SK-N-SH (cell line): ENCODE results near the gene SLC47A1. TPM values are rescaled to one million over a fixed set of nuclear protein-coding genes. Genes with fewer than 3 reads are reported as not detected.

Source experiments
- CTCF ChIA-PET: fragments of 300-600, 350-600 bp; formaldehyde crosslinking; extraction: SDS; loops from one replicate; lab custom pipeline; 2021; lab: Yijun Ruan, JAX
- POLR2A ChIA-PET: fragments of 350-600 bp; sonication (Branson Sonifier 250); formaldehyde crosslinking; extraction: SDS; loops from one replicate; lab custom pipeline; 2020; ENCODE audit warnings: antibody characterized with exemption, inconsistent platforms; lab: Yijun Ruan, JAX
- DNase-seq: peaks from one replicate; pipeline ENCODE4 v3.0.0; 2012
- H2AFZ ChIP-seq: fragments of 200-600 bp; sonication (generic); 2 replicates; pipeline ENCODE4 v1.8.1; 2016; ENCODE audit warnings: antibody characterized with exemption, mild to moderate bottlenecking, low read depth
- H3F3A ChIP-seq: fragments of 200-600 bp; sonication (generic); replicated peaks from 2 replicates; pipeline ENCODE3; 2016; ENCODE audit warnings: antibody characterized with exemption, mild to moderate bottlenecking; ENCODE audit not compliant: insufficient read depth
- H3K27ac ChIP-seq, 2 experiments: fragments of 200-500 bp in 1 of 2; fragments of 200-600 bp in 1 of 2; sonication (Bioruptor generic) in 1 of 2; sonication (generic), shearing (Covaris generic) in 1 of 2; 2 replicates each; pipeline versions ENCODE4 v1.5.1 to v1.6.1; 2014 to 2016; ENCODE audit warnings: low read depth in 2 of 2, inconsistent platforms in 1 of 2, low read length in 1 of 2, mild to moderate bottlenecking in 1 of 2, mixed read lengths in 1 of 2
- H3K27me3 ChIP-seq: fragments of 200-600 bp; sonication (generic), shearing (Covaris generic); 2 replicates; pipeline ENCODE4 v1.6.1; 2016; ENCODE audit warnings: mixed run types; ENCODE audit not compliant: insufficient read depth
- H3K36me3 ChIP-seq, 2 experiments: fragments of 200-500 bp in 1 of 2; fragments of 200-600 bp in 1 of 2; sonication (Bioruptor generic) in 1 of 2; sonication (generic) in 1 of 2; replicated peaks in 1 of 2; 2 replicates each; pipeline versions ENCODE3 to v1.5.1; 2014 to 2016; ENCODE audit warnings: low read length in 1 of 2, mild to moderate bottlenecking in 1 of 2; ENCODE audit not compliant: insufficient read depth in 2 of 2, control insufficient read depth in 1 of 2
- H3K4me1 ChIP-seq, 2 experiments: fragments of 200-500 bp in 1 of 2; fragments of 200-600 bp in 1 of 2; sonication (Bioruptor generic) in 1 of 2; sonication (generic), shearing (Covaris generic) in 1 of 2; 2 replicates each; pipeline versions ENCODE4 v1.5.1 to v1.6.1; 2014 to 2016; ENCODE audit warnings: low read depth in 1 of 2, low read length in 1 of 2, mixed run types in 1 of 2; ENCODE audit not compliant: insufficient read depth in 2 of 2, control insufficient read depth in 1 of 2
- H3K4me2 ChIP-seq: fragments of 200-600 bp; sonication (generic), shearing (Covaris generic); 2 replicates; pipeline ENCODE4 v1.6.1; 2017; ENCODE audit warnings: mixed run types
- H3K4me3 ChIP-seq, 2 experiments: fragments of 200-500 bp in 1 of 2; fragments of 200-600 bp in 1 of 2; sonication (Bioruptor generic) in 1 of 2; sonication (generic), shearing (Covaris generic) in 1 of 2; 2 replicates each; pipeline versions ENCODE4 v1.5.1 to v1.8.1; 2014 to 2016; ENCODE audit warnings: low read depth in 2 of 2, inconsistent platforms in 1 of 2, low read length in 1 of 2, mild to moderate bottlenecking in 1 of 2, mixed read lengths in 1 of 2, moderate library complexity in 1 of 2
- H3K79me2 ChIP-seq: fragments of 200-600 bp; sonication (generic); 2 replicates; pipeline ENCODE4 v1.8.1; 2017; ENCODE audit warnings: mild to moderate bottlenecking; ENCODE audit not compliant: insufficient read depth
- H3K9ac ChIP-seq: fragments of 200-600 bp; sonication (generic); 2 replicates; pipeline ENCODE4 v1.6.1; 2017; ENCODE audit warnings: mixed run types
- H3K9me2 ChIP-seq: fragments of 200-600 bp; sonication (generic); 2 replicates; pipeline ENCODE4 v1.6.1; 2017; ENCODE audit warnings: mixed run types
- H3K9me3 ChIP-seq: fragments of 200-600 bp; sonication (generic); 2 replicates; pipeline ENCODE4 v1.6.1; 2017; ENCODE audit warnings: mixed run types, mild to moderate bottlenecking, moderate library complexity
- H4K20me1 ChIP-seq: fragments of 200-600 bp; sonication (generic); 2 replicates; pipeline ENCODE4 v1.6.1; 2017; ENCODE audit warnings: mild to moderate bottlenecking, mixed run types; ENCODE audit not compliant: insufficient read depth
- CHD2 ChIP-seq: fragments of 150-350 bp; IDR thresholded peaks from 2 replicates; pipeline ENCODE4 v1.6.1; 2018; ENCODE audit warnings: low read length; ENCODE audit not compliant: partially characterized antibody
- EP300 ChIP-seq, 2 experiments: IDR thresholded peaks; 2 replicates each; pipeline versions ENCODE4 v1.4.0 to v1.6.1; 2012; ENCODE audit warnings: borderline replicate concordance in 1 of 2, low read depth in 1 of 2, low read length in 1 of 2
- FOSL2 ChIP-seq: IDR thresholded peaks from 2 replicates; pipeline ENCODE4 v1.4.0; 2012; ENCODE audit warnings: low read depth, mild to moderate bottlenecking, moderate library complexity, borderline replicate concordance
- FOXM1 ChIP-seq: IDR thresholded peaks from 2 replicates; pipeline ENCODE4 v1.4.0; 2012; ENCODE audit warnings: low read depth, mild to moderate bottlenecking
- GATA2 ChIP-seq: sonication (generic); formaldehyde crosslinking; IDR thresholded peaks from 2 replicates; pipeline ENCODE4 v1.5.0; 2020; ENCODE audit warnings: mild to moderate bottlenecking, missing genetic modification reagents
- JUND ChIP-seq: IDR thresholded peaks from 2 replicates; pipeline ENCODE4 v1.4.0; 2012
- MEF2A ChIP-seq: IDR thresholded peaks from 2 replicates; pipeline ENCODE4 v1.4.0; 2012; ENCODE audit warnings: low read depth, borderline replicate concordance
- NFIC ChIP-seq: IDR thresholded peaks from 2 replicates; pipeline ENCODE4 v1.4.0; 2012; ENCODE audit warnings: borderline replicate concordance
- RAD21 ChIP-seq: IDR thresholded peaks from 2 replicates; pipeline ENCODE4 v1.6.1; 2012; ENCODE audit warnings: mild to moderate bottlenecking, low read length
- RCOR1 ChIP-seq: fragments of 150-350 bp; IDR thresholded peaks from 2 replicates; pipeline ENCODE4 v1.6.1; 2017; ENCODE audit warnings: antibody characterized with exemption, low read length
- YY1 ChIP-seq: IDR thresholded peaks from 2 replicates; pipeline ENCODE4 v1.4.0; 2012; ENCODE audit warnings: low read depth, mild to moderate bottlenecking
- WGBS: methylation state at CpG from one replicate; pipeline ENCODE4 v1.1.6; 2017; ENCODE audit warnings: low lambda C conversion rate; 5-methylcytosine and 5-hydroxymethylcytosine counted together
- polyA plus RNA-seq, 3 experiments: library from polyadenylated mRNA; depleted of rRNA; stranded (reverse); fragments of >200 nt; gene quantifications; 2 replicates each; pipeline ENCODE4 v1.2.3, GENCODE V29; 2012
- TF ChIP-seq, protein P1 (sequence below): IDR thresholded peaks from 2 replicates; pipeline ENCODE4; 2012
- TF ChIP-seq, protein P2 (sequence below): fragments of 150-350 bp; IDR thresholded peaks from 2 replicates; pipeline ENCODE4 v1.6.1; 2016; ENCODE audit warnings: mild to moderate bottlenecking, low read depth, low read length

The SLC47A1 gene
- polyA plus RNA-seq, 1 of the 3 experiments (the other 2 are of a cell fraction), result 3.5 TPM

DNA sequence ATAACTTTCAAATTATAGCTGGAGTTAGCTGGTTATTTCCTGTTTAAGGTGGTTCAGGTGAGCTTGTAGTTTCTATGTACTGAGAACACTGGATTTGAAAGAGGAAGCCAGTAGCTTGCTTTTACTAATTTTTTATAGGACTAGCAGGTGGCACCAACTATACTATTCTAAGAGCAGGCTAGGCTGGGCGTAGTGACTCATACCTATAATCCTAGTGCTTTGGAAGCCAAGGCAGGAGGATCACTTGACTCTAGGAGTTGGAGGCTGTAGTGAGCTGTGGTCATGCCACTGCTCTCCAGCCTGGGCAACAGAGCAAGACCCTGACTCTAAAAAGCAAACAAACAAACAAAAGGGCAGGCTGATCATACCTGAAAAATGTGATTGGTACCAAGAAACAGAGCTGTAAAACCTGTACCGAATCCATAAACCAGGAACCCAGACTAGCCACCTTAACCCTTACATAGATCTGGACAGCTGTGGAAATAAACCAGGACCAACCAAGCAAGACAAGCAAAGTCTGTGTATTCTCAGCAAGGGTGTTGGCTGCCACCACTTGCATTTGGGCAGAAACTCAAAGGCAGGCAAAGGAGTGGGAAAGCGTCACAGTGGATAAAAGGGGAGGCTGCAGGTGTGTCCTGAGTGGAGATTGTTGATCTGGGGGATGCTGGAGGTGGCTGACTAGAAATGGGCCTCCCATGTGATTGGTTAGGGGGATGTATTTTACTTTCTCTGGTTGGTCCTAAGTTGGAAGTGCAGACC, 36.3 kb downstream of the SLC47A1 start:
- H3K4me1 ChIP-seq, result no peaks in the 10 kb centered on the region; a peak in 1 of 4 replicates
- H3K79me2 ChIP-seq, result no peaks in the 10 kb centered on the region
- H3K9me2 ChIP-seq, result no peaks in the 10 kb centered on the region
- TF ChIP-seq FOSL2, result no peak
- TF ChIP-seq NFIC, result no peak
- TF ChIP-seq, protein P1, sequence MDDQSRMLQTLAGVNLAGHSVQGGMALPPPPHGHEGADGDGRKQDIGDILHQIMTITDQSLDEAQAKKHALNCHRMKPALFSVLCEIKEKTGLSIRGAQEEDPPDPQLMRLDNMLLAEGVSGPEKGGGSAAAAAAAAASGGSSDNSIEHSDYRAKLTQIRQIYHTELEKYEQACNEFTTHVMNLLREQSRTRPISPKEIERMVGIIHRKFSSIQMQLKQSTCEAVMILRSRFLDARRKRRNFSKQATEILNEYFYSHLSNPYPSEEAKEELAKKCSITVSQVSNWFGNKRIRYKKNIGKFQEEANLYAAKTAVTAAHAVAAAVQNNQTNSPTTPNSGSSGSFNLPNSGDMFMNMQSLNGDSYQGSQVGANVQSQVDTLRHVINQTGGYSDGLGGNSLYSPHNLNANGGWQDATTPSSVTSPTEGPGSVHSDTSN, result no peak
- TF ChIP-seq, all 33 proteins: peak for 0
- no peak for DNase-seq
- POLR2A ChIA-PET, result no interaction called here
- H4K20me1 ChIP-seq, result no peaks in the 10 kb centered on the region
- no peak overlapping the region for H3K4me3 ChIP-seq
- H3K36me3 ChIP-seq, result no peaks in the 10 kb centered on the region
- H3K27ac ChIP-seq, result no peak overlapping the region
- CTCF ChIA-PET, result interaction anchor here (0.9 to 1.4 kb wide), 4 partner anchors 9 to 193 kb away, joined by 3 to 4 read pairs (median 3); no protein-coding TSS in a partner anchor
- 98% methylated on average over 3 of the region's 3 CpGs for WGBS
- H3K4me2 ChIP-seq, result no peak overlapping the region
- H3K9me3 ChIP-seq, result no peaks in the 10 kb centered on the region
- no peak overlapping the region for H2AFZ ChIP-seq
- H3K9ac ChIP-seq, result no peak overlapping the region
- no peaks in the 10 kb centered on the region for H3F3A ChIP-seq
- no peaks in the 10 kb centered on the region for H3K27me3 ChIP-seq

DNA sequence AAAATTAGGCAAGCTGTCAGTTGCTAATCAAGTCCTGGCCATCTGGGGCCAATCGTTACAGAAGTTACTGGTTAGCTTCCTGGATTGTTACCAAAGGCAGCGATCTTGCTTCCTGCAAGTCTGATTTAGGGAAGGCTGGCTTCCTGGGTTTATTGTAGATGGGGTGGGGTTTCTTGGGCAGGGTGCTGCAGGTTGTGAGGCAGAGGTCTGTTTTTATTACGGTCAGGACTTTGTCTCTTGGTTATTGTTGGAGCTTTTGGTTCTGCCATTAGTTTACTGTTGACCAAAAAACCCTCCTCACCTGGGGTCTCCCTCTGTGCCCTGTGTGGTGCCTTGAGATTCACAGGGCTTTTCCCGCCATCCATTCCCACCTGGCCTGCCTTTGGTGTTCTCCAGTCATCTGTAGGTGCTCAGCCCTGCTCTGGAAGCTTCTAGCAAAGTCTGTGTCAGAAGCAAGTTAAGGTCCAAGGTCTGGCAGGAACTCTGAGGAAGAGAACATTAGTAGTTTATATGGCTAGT, 36.9 kb downstream of the SLC47A1 start:
- H3K9me2 ChIP-seq, result no peaks in the 10 kb centered on the region
- no peak for DNase-seq
- H2AFZ ChIP-seq, result no peak overlapping the region
- H3K4me1 ChIP-seq, result no peaks in the 10 kb centered on the region; a peak in 1 of 4 replicates
- H3K9ac ChIP-seq, result no peak overlapping the region
- H3F3A ChIP-seq, result no peaks in the 10 kb centered on the region
- ChIA-PET POLR2A (no interaction called here), CTCF (interaction anchor here (1.1 to 1.4 kb wide), 4 partner anchors 8 to 191 kb away, joined by 3 to 5 read pairs (median 4); no protein-coding TSS in a partner anchor)
- H3K79me2 ChIP-seq, result no peaks in the 10 kb centered on the region
- H3K36me3 ChIP-seq, result no peaks in the 10 kb centered on the region
- H3K4me2 ChIP-seq, result no peak overlapping the region
- H4K20me1 ChIP-seq, result no peaks in the 10 kb centered on the region
- no peaks in the 10 kb centered on the region for H3K27me3 ChIP-seq
- TF ChIP-seq CHD2 (no peak), JUND (no peak), RAD21 (no peak), EP300 (IDR thresholded peaks at IDR 0.05; ENCODE audit: borderline replicate concordance in 1 of 2, low read depth in 1 of 2, low read length in 1 of 2) (no peak), YY1 (no peak), GATA2 (CRISPR knock-in tag) (no peak), MEF2A (no peak), FOXM1 (no peak), RCOR1 (no peak)
- TF ChIP-seq, protein P1, result no peak
- TF ChIP-seq, protein P2, sequence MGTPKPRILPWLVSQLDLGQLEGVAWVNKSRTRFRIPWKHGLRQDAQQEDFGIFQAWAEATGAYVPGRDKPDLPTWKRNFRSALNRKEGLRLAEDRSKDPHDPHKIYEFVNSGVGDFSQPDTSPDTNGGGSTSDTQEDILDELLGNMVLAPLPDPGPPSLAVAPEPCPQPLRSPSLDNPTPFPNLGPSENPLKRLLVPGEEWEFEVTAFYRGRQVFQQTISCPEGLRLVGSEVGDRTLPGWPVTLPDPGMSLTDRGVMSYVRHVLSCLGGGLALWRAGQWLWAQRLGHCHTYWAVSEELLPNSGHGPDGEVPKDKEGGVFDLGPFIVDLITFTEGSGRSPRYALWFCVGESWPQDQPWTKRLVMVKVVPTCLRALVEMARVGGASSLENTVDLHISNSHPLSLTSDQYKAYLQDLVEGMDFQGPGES, result no peak
- H3K9me3 ChIP-seq, result no peaks in the 10 kb centered on the region
- H3K27ac ChIP-seq, result no peak overlapping the region
- H3K4me3 ChIP-seq, result no peak overlapping the region
- whole genome bisulfite sequencing, result 75% methylated on average over 4 of the region's 4 CpGs
